AG04450 (cell line): Measurements from ENCODE around the gene ACY1. TPM values are rescaled to one million over a fixed set of nuclear protein-coding genes. Genes with fewer than 3 reads are reported as not detected.
A peak's percentile ranks its signal among the peaks of the same experiment; 100 is the strongest.

Source experiments
- CTCF ChIA-PET: fragments of 300-600, 350-600 bp; formaldehyde crosslinking; extraction: SDS; loops from one replicate; lab custom pipeline; 2022; ENCODE audit warnings: antibody characterized with exemption, inconsistent platforms; lab: Charles Lee
- POLR2A ChIA-PET: fragments of 350-600 bp; formaldehyde crosslinking; extraction: SDS; loops from one replicate; lab custom pipeline; 2021; ENCODE audit warnings: antibody characterized with exemption, inconsistent platforms; lab: Yijun Ruan, JAX
- DNase-seq: peaks from one replicate; pipeline ENCODE4 v3.0.0-alpha.2; 2011; ENCODE audit warnings: low read depth, low spot score
- H3K27ac ChIP-seq: one replicate; pipeline ENCODE4 v1.5.1; 2012; ENCODE audit warnings: low read depth, low read length, control low read depth
- H3K27me3 ChIP-seq: one replicate; pipeline ENCODE4 v1.6.0; 2012; ENCODE audit warnings: low read length; ENCODE audit not compliant: control insufficient read depth, insufficient read depth
- H3K4me3 ChIP-seq: 2 replicates; pipeline ENCODE4 v1.5.1; 2011; ENCODE audit warnings: mild to moderate bottlenecking, low read depth, low read length, control low read depth
- H3K9me3 ChIP-seq: 2 replicates; pipeline ENCODE4 v1.5.1; 2012; ENCODE audit warnings: low read length; ENCODE audit not compliant: control insufficient read depth, insufficient read depth
- CTCF ChIP-seq: IDR thresholded peaks from 2 replicates; pipeline ENCODE4 v1.5.1; 2011; ENCODE audit warnings: low read depth, low read length, control low read depth, inconsistent platforms
- polyA plus RNA-seq: library from polyadenylated mRNA; depleted of rRNA; stranded (reverse); fragments of >200 nt; gene quantifications from 2 replicates; pipeline ENCODE4 v1.2.3, GENCODE V29; 2011

Gene ACY1
- polyA plus RNA-seq, 1 experiment: 20.4 TPM

DNA sequence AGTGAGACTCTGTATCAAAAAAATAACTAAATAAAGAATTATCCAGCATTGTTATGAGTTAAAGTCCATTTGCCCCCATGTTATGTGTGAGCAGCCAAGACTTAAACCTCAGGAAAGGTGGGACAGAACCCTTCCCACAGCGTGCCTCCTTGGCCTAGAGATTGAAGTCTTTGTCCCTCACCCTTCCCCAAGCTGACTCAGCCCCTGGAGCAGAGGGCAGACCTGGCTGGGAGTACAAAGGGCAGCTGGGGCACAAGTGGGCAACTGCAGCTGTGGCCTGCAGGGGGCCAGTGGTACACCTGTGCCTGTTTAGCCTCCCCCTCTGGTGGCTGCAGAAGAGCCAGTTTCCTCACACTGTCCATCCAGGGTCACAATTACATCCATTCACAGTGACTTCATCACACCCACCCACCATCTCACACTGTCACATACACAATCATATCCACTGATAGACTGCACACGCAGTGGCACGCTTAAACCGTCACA, 940 bp upstream of the ACY1 start:
- no peak for DNase-seq
- Histone ChIP-seq H3K27ac (peak overlapping the region; percentile 95), H3K4me3 (peak overlapping the region; percentile 73), H3K27me3 (no peaks in the 10 kb centered on the region), H3K9me3 (no peaks in the 10 kb centered on the region; the same call in 1 of the 2 replicates)
- TF ChIP-seq CTCF: peak; percentile 56
- POLR2A ChIA-PET: interaction anchor here (0.6 to 2.9 kb wide), 9 partner anchors 9 to 1426 kb away, joined by 3 to 29 read pairs (median 6); partner anchors contain the start of genes ABHD14B, PARP3, PCBP4 and RPL29
- CTCF ChIA-PET: interaction anchor here (0.9 to 5.6 kb wide), 4 partner anchors 8 to 74 kb away, joined by 3 to 48 read pairs (median 14); partner anchors contain the start of genes ABHD14A, ABHD14B, DUSP7 and PARP3

- H3K27me3 ChIP-seq: no peaks in the 10 kb centered on the region
Observed at GRCh38 chr3:51983578-51984268, 388 bp downstream of the ACY1 start.

DNA sequence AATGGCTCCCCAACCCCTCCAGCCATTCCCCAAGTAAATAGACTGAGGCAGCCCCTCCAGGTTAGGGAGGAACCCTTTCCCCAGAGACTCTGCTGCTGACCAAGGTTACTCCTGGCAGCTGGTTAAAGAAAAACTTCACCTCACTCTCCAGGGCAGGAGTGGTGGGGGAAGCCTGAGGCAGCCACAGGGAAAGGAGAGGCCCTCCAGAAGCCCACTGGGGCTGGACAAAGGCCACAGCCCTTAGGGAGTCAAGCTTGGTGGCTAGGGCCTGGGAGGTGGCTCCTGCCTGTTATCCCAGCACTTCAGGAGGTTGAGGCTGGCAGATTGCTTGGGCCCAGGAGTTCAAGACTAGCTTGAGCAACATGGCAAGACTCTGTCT, 923 bp downstream of the ACY1 start:
- ChIA-PET CTCF (interaction anchor here (3.9 to 5.6 kb wide), 2 partner anchors 10 to 42 kb away, joined by 24 to 48 read pairs; partner anchors contain the start of genes ABHD14A, ABHD14B, PARP3 and RRP9), POLR2A (interaction anchor here (0.5 to 2.9 kb wide), 6 partner anchors 8 to 70 kb away, joined by 3 to 29 read pairs (median 6); partner anchors contain the start of genes ABHD14A, ABHD14B and RPL29)
- Histone ChIP-seq H3K9me3 (no peaks in the 10 kb centered on the region; the same call in 1 of the 2 replicates), H3K27me3 (no peaks in the 10 kb centered on the region), H3K27ac (peak overlapping the region; percentile 31), H3K4me3 (peak overlapping the region; percentile 73)
- DNase-seq: no peak
- no peak for TF ChIP-seq CTCF

More at GRCh38 chr3:51983578-51984268, 388 bp downstream of the ACY1 start:
- TF ChIP-seq CTCF: no peak
- POLR2A ChIA-PET: interaction anchor here (0.5 to 2.9 kb wide), 12 partner anchors 8 to 539 kb away, joined by 3 to 29 read pairs (median 5); partner anchors contain the start of genes ABHD14A, ABHD14B, PCBP4 and RPL29
- no peak for DNase-seq
- Histone ChIP-seq H3K4me3 (peak overlapping the region; percentile 73), H3K9me3 (no peaks in the 10 kb centered on the region; the same call in 1 of the 2 replicates), H3K27ac (peak overlapping the region; percentile 95)
- CTCF ChIA-PET: interaction anchor here (0.9 to 5.6 kb wide), 4 partner anchors 10 to 42 kb away, joined by 3 to 48 read pairs (median 14); partner anchors contain the start of genes ABHD14A, ABHD14B, PARP3 and RRP9

DNA sequence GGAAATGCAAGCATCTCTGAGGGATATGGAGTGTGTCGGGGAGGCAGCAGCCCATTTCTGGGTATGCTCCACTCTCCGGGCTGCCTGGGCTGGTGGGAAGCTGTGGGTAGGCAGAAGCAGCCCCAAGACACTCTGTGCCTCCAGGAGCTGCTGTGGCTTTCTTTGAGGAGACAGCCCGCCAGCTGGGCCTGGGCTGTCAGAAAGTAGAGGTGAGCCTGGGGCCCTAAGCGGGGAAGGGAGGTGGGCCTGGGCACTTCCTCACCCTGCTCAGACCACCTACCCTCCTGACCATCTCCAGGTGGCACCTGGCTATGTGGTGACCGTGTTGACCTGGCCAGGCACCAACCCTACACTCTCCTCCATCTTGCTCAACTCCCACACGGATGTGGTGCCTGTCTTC, 1.7 kb downstream of the ACY1 start:
- POLR2A ChIA-PET: interaction anchor here (1.2 kb wide), 1 partner anchor 17 kb away, joined by 3 read pairs; no protein-coding TSS in a partner anchor

More for the DNA sequence above, 1.7 kb downstream of the ACY1 start:
- DNase-seq: no peak
- Histone ChIP-seq H3K27ac (no peak overlapping the region), H3K4me3 (no peak overlapping the region), H3K27me3 (no peaks in the 10 kb centered on the region), H3K9me3 (no peaks in the 10 kb centered on the region; the same call in 1 of the 2 replicates)
- CTCF ChIA-PET: interaction anchor here (0.9 to 5.6 kb wide), 3 partner anchors 10 to 43 kb away, joined by 6 to 48 read pairs (median 24); partner anchors contain the start of genes ABHD14A, ABHD14B, PARP3 and RRP9
- no peak for TF ChIP-seq CTCF
